CD4-positive, alpha-beta T cell (primary cell): Measurements from ENCODE around the gene NPAS3. TPM values are rescaled to one million over a fixed set of nuclear protein-coding genes. Genes with fewer than 3 reads are reported as not detected.

ENCODE experiments used
- ATAC-seq: fragments of 200-7000 bp; cut with Tn5 transposase; one replicate; pipeline ENCODE4 v1.10.0; 2022; ENCODE audit warnings: mild to moderate bottlenecking; ENCODE audit not compliant: poor library complexity
- CTCF ChIA-PET: fragments of 350-600 bp; sonication (Branson Sonifier 250); formaldehyde crosslinking; loops from one replicate; lab custom pipeline; 2021; ENCODE audit warnings: antibody characterized with exemption, inconsistent platforms; lab: Charles Lee
- POLR2A ChIA-PET: fragments of 350-600 bp; sonication (Branson Sonifier 250); formaldehyde crosslinking; loops from one replicate; lab custom pipeline; 2021; ENCODE audit warnings: antibody characterized with exemption, inconsistent platforms; lab: Charles Lee
- DNase-seq, 14 experiments: peaks; one replicate each; pipeline ENCODE4 v3.0.0-alpha.2; 2013 to 2020; ENCODE audit warnings: mixed read lengths in 2 of 14
- H3K27ac ChIP-seq, 2 donors: one replicate each; pipeline versions ENCODE4 v1.5.1 to v1.7.0; 2013; ENCODE audit warnings: low read length in 2 of 2, low read depth in 1 of 2, mild to moderate bottlenecking in 1 of 2
- H3K27me3 ChIP-seq, 2 experiments: 1 replicate in 1 of 2; 2 replicates in 1 of 2; pipeline versions ENCODE4 v1.6.1 to v1.7.0; 2013; ENCODE audit warnings: low read length in 2 of 2, control low read depth in 1 of 2, mild to moderate bottlenecking in 1 of 2, moderate library complexity in 1 of 2; ENCODE audit not compliant: insufficient read depth in 2 of 2, control insufficient read depth in 1 of 2
- H3K36me3 ChIP-seq: one replicate; pipeline ENCODE4 v1.6.1; 2013; ENCODE audit warnings: low read length, control low read depth; ENCODE audit not compliant: insufficient read depth
- H3K4me1 ChIP-seq: one replicate; pipeline ENCODE4 v1.6.1; 2013; ENCODE audit warnings: low read length, control low read depth; ENCODE audit not compliant: insufficient read depth
- H3K4me3 ChIP-seq: one replicate; pipeline ENCODE4 v1.5.1; 2013; ENCODE audit warnings: mild to moderate bottlenecking, low read length, moderate library complexity
- H3K9me3 ChIP-seq, 2 experiments: 1 replicate in 1 of 2; 2 replicates in 1 of 2; pipeline versions ENCODE4 v1.6.1 to v1.7.0; 2013; ENCODE audit warnings: low read length in 2 of 2, mild to moderate bottlenecking in 2 of 2, control low read depth in 1 of 2, moderate library complexity in 1 of 2; ENCODE audit not compliant: control insufficient read depth in 1 of 2, insufficient read depth in 1 of 2
- H3K27ac Mint-ChIP-seq: one replicate; pipeline ENCODE4 v1.8.0; 2020; ENCODE audit warnings: mixed read lengths
- H3K27me3 Mint-ChIP-seq: one replicate; pipeline ENCODE4 v1.8.0; 2021; ENCODE audit warnings: mixed read lengths
- H3K36me3 Mint-ChIP-seq: one replicate; pipeline ENCODE4 v1.8.0; 2021; ENCODE audit warnings: low read depth, mixed read lengths
- H3K4me1 Mint-ChIP-seq: one replicate; pipeline ENCODE4 v1.8.0; 2021; ENCODE audit warnings: low read depth, mixed read lengths
- H3K4me3 Mint-ChIP-seq: one replicate; pipeline ENCODE4 v1.8.0; 2020; ENCODE audit warnings: mild to moderate bottlenecking, mixed read lengths
- H3K9me3 Mint-ChIP-seq: one replicate; pipeline ENCODE4 v1.8.0; 2020; ENCODE audit warnings: mixed read lengths
- CTCF ChIP-seq: fragments of 200-600 bp; IDR thresholded peaks from one replicate; pipeline ENCODE4 v1.8.0; 2022; ENCODE audit warnings: antibody characterized with exemption, mild to moderate bottlenecking
- intact Hi-C, 2 experiments: fragments of 100-400 bp; cut with DNase I in 1 of 2; cut with micrococcal nuclease in 1 of 2; formaldehyde crosslinking; loops; one replicate each; pipeline versions ENCODE4 v1.15.1 to v1.9.0; 2023 to 2025; cut with DNase I, micrococcal nuclease
- total RNA-seq, 174 experiments: library from RNA in 2 of 174; stranded (reverse) in 2 of 174; gene quantifications; one replicate each; pipeline ENCODE4 v1.2.3 and lab custom pipeline; 2021 to 2026

NPAS3 gene
- total RNA-seq, 2 experiments from 2014 or later, result not detected

- no peaks in the 10 kb centered on the region for H3K9me3 ChIP-seq
- H3K4me3 ChIP-seq, result no peak overlapping the region
- no peaks in the 10 kb centered on the region for H3K4me1 ChIP-seq
- no peaks in the 10 kb centered on the region for H3K36me3 ChIP-seq
- no peaks in the 10 kb centered on the region for H3K27me3 ChIP-seq
- Mint-ChIP-seq H3K9me3 (no peaks in the 10 kb centered on the region), H3K27me3 (no peaks in the 10 kb centered on the region), H3K36me3 (no peaks in the 10 kb centered on the region), H3K4me3 (no peak overlapping the region), H3K27ac (no peak overlapping the region), H3K4me1 (no peaks in the 10 kb centered on the region)
- intact Hi-C loops, result no loop called here
- CTCF ChIA-PET, result no interaction called here
- POLR2A ChIA-PET, result no interaction called here
- no peak overlapping the region for H3K27ac ChIP-seq
- ATAC-seq, result no peak
- no peak for DNase-seq
- TF ChIP-seq CTCF, result no peak
Measured at GRCh38 chr14:33114331-33114730, 175.7 kb downstream of the NPAS3 start.

GRCh38 chr14:33118668-33119067 lies 180.0 kb downstream of the NPAS3 start:
- ChIA-PET CTCF (no interaction called here), POLR2A (no interaction called here)
- H3K4me1 ChIP-seq, result no peaks in the 10 kb centered on the region
- H3K36me3 ChIP-seq, result no peaks in the 10 kb centered on the region
- no peak for DNase-seq
- no peaks in the 10 kb centered on the region for H3K27me3 Mint-ChIP-seq
- H3K36me3 Mint-ChIP-seq, result no peaks in the 10 kb centered on the region
- H3K4me3 ChIP-seq, result no peak overlapping the region
- H3K9me3 ChIP-seq, result no peaks in the 10 kb centered on the region
- no peak for TF ChIP-seq CTCF
- H3K27me3 ChIP-seq, result no peaks in the 10 kb centered on the region
- intact Hi-C loops, result no loop called here
- no peak overlapping the region for H3K27ac ChIP-seq
- no peak overlapping the region for H3K4me3 Mint-ChIP-seq
- peaks cover 4% of the 10 kb centered on the region for H3K9me3 Mint-ChIP-seq
- H3K27ac Mint-ChIP-seq, result no peak overlapping the region
- H3K4me1 Mint-ChIP-seq, result no peaks in the 10 kb centered on the region
- ATAC-seq, result no peak

GRCh38 chr14:33120341-33120740 lies 181.7 kb downstream of the NPAS3 start:
- H3K27ac Mint-ChIP-seq, result no peak overlapping the region
- DNase-seq (no peak), ATAC-seq (no peak)
- no peaks in the 10 kb centered on the region for H3K36me3 ChIP-seq
- peaks cover 4% of the 10 kb centered on the region for H3K9me3 Mint-ChIP-seq
- H3K36me3 Mint-ChIP-seq, result no peaks in the 10 kb centered on the region
- ChIA-PET POLR2A (no interaction called here), CTCF (no interaction called here)
- H3K4me3 Mint-ChIP-seq, result no peak overlapping the region
- no peaks in the 10 kb centered on the region for H3K4me1 Mint-ChIP-seq
- H3K9me3 ChIP-seq, result no peaks in the 10 kb centered on the region
- no peak overlapping the region for H3K4me3 ChIP-seq
- no peaks in the 10 kb centered on the region for H3K27me3 ChIP-seq
- intact Hi-C loops, result no loop called here
- H3K27me3 Mint-ChIP-seq, result no peaks in the 10 kb centered on the region
- no peaks in the 10 kb centered on the region for H3K4me1 ChIP-seq
- no peak for TF ChIP-seq CTCF
- H3K27ac ChIP-seq, result no peak overlapping the region
